NCI-H2029 treated with DMSO at 0.1 percent for 48 hours (cell line): ENCODE measurements around the gene GOLGA3.

Experiments
- DNase-seq: peaks from one replicate; lab custom pipeline; 2025; lab: John Stamatoyannopoulos, UW

Gene GOLGA3

GRCh38 chr12:132723015-132723763 is 105.5 kb downstream of the GOLGA3 start:
- no peak for DNase-seq

DNA sequence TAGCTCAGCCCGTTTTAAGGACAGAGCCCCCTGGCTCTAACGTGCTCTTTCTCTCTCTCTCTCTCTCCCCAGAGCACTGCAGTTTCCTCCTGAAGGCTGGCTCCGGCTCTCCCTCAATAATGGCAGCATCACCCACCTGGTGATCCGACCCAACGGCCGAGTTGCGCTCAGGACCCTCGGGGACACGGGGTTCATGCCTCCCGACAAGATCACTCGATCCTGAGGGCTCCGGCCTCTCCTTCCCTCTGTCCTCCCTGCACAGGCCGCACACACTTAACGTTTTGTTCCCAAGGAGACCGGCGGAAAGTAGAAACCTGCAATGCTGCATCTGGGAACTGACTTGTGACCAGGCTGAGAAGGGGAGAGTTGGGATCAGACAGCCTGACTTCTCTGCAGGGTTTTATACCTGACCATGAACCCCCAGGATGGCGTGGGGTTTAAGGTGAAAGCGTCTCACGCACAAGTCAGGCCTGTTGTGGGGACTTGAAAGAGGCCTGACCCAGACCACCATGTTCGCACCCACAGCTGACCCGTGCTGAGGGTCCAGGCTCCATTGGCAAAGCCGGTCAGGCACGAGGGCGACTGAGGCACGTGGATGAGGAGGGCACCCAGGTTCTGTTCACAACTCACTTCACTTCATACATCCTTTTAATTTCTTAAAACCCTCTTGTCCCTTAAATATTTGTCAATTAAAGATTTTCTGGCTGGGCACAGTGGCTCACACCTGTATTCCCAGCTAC is 107.9 kb downstream of the GOLGA3 start:
- DNase-seq: no peak

GRCh38 chr12:132719954-132720324 is 108.7 kb downstream of the GOLGA3 start:
- no peak for DNase-seq

DNA sequence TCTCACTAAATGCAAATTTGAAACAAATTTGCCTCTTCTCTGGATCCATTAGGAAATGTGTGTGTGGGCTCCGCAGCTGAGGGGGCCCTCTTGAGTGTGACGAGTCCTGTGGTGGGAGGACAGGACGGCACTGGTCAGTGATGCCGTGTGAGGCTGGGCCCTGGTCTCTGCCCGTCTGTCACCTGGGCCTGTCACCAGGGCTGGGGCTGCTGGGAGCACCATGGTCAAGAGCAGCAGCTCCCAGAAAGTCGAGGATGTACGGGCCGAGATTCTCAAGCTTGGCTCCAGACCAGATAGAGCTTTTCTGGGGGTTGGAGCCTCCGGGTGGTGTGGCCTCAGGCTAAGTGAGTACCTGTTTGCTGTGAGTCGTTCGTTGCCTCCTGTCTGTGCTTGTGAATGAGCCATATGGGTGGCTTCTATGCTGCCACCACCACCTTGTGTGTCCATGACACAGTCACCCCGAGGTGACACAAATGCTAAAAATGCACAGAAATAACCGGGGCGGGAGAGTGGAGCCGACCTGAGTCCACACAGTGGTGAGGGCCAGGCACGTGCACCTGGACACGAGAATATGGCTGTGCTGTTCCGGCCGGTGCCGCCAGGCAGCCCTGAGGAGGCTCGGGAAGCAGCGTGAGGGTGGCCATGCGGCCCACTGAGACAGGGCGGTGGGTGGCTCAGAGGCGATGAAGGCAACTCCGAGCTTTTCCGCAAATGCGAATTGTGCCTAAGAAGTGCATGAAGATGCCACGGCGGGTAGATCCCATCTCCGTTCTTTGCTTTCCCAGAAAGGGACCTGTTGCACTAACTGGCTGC is 109.3 kb downstream of the GOLGA3 start:
- no peak for DNase-seq
